22Rv1 (cell line): ENCODE results near the gene PIGB.

Experiments used
- CTCF ChIP-seq: fragments of 450-650 bp; IDR thresholded peaks from 2 replicates; pipeline ENCODE4 v1.5.1; 2017; ENCODE audit warnings: mild to moderate bottlenecking
- ZFX ChIP-seq: fragments of 450-650 bp; IDR thresholded peaks from 2 replicates; pipeline ENCODE4 v1.6.1; 2017; ENCODE audit warnings: antibody characterized with exemption, borderline replicate concordance

DNA sequence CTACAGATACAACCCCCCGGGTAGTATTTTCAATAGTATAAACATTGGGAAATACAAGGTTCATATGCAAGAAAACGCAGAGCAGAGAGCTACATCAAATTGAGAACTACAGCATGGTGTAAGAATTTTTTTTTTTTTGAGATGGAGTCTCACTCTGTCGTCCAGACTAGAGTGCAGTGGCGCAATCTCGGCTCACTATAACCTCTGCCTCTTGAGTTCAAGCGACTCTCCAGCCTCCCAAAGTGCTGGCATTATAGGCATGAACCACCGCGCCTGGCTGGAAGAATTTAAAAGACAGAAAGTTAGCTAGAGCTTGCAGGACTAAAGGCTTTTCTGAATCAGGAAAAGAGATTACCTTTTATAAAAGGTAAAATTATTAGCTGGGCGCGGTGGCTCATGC lies 42.0 kb downstream of the PIGB start:
- TF ChIP-seq CTCF (no peak), ZFX (no peak)
